GM18868 (cell line): ENCODE measurements around the gene HTRA3.

ENCODE experiments used
- ATAC-seq: cut with Tn5 transposase; IDR thresholded peaks from one replicate; pipeline ENCODE4 v1.9.1; 2021; ENCODE audit warnings: mild to moderate bottlenecking, moderate library complexity; ENCODE audit not compliant: unreplicated experiment

Gene HTRA3

DNA sequence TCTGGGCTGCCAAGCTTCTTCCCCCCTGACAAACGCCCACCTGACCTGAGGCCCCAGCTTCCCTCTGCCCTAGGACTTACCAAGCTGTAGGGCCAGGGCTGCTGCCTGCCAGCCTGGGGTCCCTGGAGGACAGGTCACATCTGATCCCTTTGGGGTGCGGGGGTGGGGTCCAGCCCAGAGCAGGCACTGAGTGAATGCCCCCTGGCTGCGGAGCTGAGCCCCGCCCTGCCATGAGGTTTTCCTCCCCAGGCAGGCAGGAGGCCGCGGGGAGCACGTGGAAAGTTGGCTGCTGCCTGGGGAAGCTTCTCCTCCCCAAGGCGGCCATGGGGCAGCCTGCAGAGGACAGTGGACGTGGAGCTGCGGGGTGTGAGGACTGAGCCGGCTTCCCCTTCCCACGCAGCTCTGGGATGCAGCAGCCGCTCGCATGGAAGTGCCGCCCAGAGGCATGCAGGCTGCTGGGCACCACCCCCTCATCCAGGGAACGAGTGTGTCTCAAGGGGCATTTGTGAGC is 37.0 kb downstream of the HTRA3 start:
- ATAC-seq = no peak

DNA sequence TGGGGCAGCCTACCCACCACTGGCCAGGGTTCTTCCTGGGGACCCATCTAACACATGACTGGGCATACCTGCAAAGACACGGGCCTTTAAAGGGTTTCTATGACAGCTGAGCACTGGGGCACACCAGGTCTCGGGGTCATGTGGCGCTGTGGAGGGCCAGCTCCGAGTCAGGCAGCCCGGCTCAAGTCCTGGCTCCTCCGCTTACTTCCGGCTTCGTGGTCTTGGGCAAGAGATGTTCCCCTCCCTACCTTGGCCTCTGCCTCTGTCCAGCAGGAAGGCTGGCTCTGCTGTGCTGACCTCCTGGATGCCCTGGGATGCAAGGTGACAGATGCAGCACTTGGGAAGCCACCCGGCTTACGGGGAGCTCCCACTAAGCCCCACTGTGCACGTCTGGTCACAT is 37.6 kb downstream of the HTRA3 start:
- no peak for ATAC-seq

DNA sequence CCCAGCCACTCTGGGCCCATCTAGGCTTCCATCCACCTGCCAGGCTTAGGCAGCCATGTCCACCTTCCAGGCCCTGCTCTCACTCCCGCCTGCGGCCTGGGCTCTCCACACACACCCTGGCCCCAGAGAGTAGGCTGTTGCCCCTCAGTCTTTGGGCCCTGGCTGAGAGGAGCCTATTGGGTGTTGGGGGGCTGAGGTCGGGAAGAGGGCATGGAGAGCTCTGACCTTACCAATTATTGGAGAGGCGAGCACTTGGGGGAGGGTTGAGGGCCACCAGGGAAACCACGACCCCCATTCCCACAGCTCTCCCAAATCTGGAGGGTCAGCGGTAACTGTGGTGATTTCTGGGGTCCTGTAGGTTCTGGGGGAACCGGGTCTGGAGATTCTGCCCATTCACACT is 38.2 kb downstream of the HTRA3 start:
- ATAC-seq = no peak

DNA sequence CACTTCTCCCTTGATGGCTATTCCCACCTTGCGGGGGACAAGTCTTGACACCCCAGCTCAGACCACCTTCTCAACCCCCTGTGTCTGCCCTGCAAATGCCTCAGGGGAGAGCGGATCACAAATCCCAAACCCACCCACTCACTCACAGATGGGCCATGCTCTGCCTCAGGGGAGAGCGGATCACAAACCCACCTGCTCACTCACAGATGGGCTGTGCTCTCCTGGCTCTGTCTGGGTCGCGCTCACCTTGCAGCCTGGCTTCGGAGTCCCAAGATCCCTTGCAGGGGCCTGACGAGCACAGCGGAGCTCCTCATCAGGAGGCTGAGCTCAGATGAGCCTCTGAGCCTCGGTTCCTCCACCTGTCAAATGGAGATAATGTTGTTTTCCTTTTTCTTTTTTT is 38.6 kb downstream of the HTRA3 start:
- ATAC-seq = no peak

DNA sequence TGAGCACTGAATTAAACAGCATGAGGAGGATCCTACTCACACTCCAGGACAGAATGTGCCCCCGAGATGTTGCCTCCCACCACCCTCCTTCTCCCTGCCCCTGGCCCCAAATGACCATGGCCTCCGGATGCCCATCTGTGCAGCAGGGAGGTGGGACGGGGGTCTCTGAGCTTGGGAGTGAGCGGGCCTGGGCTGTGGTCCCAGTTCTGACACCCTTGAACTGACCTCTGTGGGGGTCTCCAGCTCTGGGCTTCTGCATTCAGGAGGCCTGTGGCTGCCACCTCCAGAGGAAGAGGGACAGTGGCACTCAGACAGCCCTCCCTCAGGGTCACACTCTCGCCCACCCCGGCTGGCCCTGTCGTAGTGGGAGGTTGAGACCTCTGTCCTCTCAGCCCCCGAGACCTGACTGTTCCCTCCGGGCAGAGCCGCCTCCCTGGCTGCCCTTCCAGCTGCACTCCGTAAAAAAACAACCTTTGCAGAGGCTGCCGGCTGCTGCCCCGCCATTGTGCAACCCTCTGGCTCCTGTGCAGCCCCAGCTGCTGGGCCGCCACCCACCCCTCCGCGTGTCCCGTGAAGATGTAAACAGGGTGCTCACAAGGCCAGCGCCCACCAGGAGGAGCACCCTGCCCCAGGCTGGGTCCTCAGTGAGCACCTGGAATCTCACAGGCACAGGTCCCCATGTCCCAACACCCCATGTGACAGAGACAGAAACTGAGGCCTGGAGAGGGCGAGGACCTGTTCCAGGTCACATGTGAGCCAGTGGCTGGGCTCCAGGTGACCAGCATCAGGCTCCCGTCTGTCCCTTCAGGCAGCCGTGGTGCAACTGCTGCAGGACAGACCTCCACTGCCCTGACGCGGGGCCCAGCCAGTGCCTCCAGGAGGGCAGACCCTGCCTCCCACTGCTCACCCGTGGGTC is 39.6 kb downstream of the HTRA3 start:
- ATAC-seq = no peak

DNA sequence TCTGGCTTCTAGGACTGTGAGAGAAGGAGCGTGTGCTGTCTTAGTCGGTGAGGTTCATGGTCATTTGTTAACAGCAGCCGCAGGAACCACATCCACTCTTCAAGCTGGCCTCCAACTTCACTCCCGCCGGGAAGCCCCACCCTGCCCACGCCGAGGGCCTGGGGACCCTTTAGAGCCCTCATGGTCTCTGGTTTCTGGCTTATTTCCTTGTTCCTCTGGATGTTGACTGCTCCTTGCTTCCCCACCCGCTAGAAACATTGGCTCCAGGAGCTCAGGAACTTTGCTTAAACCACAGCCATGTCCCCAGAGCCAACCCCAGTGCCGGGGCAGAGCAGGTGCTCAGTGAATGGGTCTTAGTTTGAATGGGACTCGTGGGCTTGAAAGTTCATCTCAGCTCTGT is 40.8 kb downstream of the HTRA3 start:
- ATAC-seq = no peak

DNA sequence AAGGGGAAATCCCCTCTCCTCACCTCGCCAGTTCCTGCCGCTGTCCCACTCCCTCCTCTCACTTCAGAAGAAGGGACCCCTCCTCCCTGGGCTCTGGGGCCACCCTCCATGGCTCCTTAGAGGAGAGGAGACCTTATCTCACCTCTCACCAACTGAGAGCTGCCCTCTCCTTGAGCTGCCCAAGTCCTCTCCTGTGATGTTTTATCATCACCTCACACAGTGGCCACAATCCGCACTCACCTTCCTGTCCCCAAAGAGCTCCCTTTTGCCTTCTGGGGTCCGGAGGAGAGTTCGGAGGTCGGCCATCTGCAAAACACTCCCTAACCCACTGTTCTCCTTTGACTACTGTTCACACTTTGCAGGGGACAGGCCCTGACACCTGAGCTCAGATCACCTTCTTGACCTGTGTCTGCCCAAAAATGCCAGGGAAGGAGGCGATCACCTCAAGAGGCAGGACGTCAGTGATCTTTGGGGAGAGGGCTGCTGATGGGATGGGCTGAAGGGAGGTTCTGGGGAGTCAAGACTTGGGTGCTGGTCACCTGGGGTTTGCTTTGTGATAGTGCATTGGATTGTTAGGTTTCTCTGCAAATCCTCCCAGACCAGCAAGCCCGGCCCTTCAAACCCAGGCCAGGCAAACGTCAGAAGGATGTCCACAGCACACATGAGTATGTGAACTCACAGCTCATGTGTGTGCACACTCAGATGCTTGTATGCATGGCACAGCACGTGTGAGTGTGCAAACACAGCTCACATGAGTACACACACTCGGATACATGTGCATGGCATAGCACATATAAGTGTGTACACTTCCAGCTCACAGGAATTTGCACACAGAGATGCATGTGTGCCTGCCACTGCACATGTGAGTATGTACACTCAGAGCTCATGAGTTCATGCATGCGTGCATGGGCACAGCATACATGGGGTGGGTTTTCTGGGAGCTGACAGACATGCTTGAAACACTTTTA is 41.8 kb downstream of the HTRA3 start:
- no peak for ATAC-seq

DNA sequence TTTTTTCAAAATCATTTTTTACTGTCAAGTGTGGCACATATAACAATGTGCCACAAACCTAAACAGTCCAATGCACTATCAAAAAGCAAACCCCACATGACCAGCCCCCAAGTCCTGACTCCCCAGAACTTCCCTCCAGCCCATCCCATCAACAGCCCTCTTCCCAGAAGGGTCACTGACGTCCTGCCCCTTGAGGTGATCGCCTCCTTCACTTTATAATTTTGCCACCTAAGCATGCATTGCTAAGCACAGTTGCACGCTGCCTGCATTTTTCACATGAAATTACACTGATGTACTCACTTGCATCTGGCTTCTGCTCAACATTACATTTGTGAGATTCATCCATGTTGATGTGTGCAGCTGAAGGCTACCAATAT is 42.5 kb downstream of the HTRA3 start:
- ATAC-seq = no peak

DNA sequence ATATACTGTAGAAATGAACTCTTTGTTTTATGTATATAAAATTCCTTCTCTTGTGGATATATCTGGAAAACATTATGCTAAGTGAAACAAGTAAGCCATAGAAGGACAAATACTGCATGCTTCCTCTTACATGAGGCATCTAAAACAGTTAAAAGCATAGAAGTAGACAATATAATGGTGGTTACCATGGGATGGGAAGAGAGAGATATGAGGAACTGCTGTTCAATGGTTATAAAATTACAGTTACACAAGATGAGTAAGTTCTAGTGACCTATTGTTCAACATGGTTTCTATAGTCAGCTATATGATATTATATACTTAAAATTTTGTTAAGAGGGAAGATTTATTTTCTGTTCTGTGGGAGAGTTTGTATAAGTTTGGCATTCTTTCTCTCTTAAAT is 43.4 kb downstream of the HTRA3 start:
- ATAC-seq = no peak

DNA sequence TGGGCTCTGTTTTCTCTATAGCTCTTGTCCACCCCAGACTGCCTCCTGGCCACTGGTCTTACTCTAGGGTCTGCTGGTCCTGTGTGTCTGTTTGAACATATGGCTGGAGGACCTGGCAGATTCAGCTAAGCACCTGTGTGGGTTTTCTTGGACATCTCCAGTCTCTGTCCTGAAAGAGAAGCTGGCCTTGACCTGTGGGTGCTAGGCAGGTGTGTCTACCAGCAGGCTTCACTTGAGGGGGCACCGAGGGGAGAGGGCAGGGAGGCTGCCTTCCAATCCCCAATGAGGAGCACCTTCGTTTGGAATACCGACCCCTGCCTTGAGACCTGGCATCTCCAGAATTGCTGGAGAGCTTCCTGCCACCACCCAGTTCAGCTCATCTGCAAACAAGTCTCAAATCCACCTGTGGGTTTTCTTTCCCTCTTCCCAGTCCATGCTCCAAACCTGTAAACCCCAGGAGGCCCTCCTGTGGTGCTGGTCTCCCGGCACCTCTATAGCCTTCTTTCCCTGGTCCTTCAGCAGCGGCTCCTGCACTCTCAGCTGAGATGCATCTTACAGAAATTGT is 45.2 kb downstream of the HTRA3 start:
- ATAC-seq = no peak

DNA sequence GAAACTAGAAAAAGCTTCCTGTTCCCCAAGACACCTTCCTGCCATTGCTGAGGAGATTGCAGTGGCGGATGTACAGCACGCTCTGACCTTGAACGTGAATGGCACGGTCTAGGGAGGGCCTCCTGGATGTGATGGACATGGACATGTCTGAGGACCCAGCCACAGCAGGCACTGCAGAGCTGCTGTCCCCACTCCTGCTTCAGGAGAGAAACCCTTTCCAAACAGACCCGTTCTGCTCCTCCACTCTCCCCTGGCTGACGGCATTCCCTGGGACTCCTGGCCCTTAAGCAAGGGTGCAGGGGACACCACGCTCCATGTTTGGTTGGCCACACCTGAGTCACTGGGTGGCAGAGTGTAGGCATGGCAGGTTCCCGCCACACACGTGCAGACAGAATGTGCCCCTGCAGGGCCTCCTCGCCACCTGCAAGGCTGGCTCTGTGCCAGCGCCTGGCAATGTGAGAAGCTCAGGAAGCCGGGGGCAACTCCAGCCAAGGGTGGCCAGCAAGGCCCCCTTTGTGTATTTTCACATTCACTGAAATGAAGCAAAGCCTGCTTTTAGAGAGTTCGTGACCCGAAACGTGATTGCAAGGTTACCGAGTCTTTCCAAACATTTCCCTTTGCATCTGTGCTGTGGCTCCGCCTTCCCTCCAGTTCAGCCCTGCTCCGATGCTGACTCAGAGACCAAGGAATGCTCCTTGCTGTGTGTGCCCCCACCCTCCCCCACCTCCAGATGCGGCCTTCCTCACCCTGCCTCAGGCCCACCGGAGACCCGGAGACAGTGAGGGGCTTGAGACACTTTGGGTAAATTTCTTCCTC is 46.1 kb downstream of the HTRA3 start:
- ATAC-seq = no peak

DNA sequence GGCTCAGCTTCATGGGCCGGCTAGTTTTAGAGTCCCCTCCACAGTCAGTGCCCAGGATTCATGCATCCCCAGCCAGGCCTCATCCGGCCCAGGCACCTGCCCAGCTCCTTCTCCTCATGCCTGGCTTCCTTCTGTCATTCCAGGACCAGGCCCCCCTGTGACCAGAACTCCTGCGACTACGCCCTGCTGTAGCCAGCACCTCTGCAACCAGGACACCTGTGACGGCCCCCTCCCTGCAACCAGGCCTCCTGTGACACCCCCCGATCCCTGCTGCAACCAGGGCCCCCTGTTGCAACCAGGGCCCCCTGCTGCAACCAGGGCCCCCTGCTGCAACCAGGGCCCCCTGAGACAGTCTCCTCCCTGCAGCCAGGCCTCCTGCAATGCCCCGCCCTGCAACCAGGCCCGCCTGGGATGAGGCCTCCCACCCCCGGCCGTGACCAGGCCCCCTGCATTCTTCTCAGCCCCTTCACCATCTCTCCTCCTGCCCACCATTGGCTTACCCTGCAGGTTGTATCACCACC is 46.8 kb downstream of the HTRA3 start:
- ATAC-seq = no peak

DNA sequence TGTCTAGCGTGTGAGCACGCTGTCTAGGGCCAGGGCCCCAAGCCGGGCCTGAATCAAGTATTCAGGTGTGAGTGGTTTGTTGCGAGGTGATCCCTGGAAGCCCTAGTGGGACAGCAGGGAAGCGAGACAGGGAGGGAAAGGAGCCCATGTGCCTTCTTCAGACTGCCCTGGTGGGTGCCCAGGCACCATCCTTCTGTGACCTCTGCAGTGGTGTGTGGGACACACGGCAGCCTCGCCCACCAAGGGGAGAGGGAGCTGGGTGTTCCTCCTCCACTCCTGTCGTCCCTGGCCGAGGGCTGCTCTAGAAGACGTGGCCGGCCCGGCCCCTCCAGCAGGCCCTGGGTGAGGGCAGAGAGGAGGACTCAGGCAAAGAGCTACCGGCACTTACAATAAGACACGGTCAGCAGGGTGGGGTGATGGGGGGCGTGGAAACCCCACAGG is 47.4 kb downstream of the HTRA3 start:
- no peak for ATAC-seq

DNA sequence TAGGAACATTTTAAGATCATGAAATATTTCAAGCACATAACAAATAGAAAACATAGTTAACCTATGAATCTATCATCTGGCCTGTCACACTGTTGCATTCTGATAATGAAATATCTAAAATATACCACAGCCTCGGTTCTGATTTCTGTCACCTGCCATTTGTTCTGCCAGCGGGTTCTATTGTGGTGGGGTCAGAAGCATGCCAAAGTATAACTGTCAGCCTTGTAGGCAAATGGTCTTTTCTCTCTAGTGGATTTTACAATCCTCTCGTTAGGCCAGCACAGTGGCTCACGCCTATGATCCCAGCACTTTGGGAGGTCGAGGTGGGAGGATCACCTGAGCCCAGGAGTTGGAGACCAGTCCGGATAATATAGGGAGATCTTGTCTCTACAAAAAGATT is 47.9 kb downstream of the HTRA3 start:
- no peak for ATAC-seq

DNA sequence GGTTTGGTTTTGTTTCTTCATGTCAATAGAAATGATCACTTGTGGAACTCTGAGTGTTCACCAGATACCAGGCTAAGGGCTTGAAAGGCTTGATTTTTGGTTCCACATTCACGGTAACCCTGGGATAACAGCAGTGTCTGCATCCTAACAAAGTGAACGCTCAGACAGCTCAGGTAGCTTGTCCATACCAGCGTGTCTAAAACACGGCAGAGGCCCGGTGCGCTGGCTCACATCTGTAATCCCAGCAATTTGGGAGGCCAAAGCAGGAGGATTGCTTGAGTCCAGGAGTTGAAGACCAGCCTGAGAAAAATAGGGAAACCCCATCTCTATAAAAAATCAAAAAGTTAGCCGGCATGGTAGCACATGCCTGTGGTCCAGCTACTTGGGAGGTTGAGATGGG is 49.0 kb downstream of the HTRA3 start:
- no peak for ATAC-seq

DNA sequence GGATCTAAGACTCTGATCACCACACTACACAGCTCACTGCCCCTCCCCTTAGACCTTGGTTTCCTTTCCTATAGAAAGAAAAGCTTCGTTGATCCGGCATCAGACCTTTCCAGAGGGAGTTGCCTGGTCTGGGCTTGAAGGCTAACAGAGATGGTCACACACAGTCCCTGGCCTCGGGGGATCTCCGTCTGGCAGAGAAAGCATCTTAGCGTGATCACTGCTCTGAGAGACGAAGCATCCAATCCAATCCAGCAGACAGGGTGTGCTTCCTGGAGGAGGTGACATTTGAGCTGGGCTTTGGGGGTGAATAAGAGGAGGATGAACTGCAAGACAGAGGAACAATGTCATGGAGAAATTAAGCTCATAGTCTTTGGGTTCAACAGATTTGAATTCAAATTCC is 49.5 kb downstream of the HTRA3 start:
- no peak for ATAC-seq

DNA sequence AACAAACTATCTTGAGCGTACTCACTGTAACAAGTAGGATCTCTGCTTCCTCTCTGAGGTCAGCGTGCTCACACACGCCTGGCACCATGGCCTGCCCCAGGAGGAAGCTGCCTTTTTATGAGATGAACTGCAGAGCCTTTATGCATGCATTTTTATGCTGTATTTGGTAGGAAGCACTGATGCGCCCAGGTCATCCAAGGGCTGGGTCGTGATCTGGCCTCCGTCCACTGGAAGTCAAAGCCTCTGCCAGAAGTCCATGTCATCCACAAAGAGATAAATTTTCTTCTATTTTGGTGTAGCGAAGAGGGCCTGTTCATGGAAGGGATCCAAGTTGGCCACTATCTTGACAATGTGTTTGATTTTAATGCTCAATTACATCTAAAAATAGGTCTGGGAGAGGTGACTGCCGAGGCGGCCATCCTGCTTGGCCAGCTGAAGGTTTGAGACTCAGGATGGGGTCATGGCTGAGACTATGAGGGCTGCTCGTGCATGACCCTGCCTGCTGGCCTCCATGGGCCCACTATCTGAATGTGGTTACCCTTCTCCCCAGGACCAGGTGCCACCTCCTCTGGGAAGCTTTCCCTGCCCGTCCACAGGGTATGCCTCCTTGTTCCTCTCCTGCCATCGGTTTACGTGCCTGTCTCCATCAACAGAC is 50.3 kb downstream of the HTRA3 start:
- ATAC-seq = no peak

DNA sequence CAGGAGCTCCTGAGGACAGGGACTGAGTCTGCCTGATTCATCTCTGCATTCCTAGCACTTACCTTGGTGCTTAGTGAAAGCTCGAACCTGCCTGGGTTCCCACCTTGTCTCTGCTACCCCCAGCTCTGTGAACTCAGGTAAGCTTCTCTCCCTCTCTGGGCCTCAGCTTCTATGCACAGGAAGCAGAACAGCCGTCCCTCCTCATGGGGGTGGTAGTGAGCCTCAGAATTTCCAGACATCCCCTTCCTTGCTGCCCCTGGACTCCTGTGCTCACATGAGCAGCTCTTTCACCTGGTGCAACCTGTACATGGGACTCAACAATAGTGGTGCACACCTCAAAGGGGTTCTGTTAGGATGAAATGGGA is 50.8 kb downstream of the HTRA3 start:
- no peak for ATAC-seq

DNA sequence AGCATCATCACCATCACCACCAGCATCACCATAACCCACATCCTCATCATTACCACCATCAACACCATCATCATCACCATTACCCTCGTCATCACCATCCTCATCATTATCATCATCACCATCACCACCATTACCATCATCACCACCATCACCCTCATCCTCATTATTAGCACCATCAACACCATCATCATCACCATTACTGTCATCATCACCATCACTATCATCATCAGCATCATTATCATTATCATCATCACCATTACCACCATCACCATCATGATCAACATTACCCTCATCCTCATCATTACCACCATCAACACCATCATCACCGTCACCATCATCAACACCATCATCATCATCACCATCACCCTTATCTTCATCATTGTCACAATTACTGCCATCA is 51.7 kb downstream of the HTRA3 start:
- ATAC-seq = no peak

DNA sequence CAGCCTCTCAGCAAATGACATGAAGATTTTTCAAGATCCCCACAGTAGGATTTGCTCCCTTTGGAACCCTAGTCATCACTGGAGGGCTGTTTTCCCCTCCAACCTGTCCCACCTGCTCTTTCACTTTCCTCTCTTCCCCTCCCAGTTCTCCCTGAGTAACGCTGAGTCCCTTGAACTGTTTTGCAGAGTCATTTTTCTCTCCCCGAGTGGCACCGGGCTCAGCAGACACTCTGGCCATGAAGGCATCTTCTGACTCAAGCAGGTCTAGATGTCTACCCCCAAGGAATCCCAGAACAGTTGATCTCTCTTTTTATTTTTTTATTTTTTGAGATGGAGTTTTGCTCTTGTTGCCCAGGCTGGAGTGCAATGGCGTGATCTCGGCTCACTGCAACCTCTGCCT is 52.2 kb downstream of the HTRA3 start:
- ATAC-seq = no peak
